Measurements from ENCODE around the gene HSD11B2.
A peak's percentile ranks its signal among the peaks of the same experiment; 100 is the strongest.

The HSD11B2 gene

GRCh38 chr16:67481561-67482232 lies 50.8 kb downstream of the HSD11B2 start:
- peak; percentile 48 for DNase-seq

DNA sequence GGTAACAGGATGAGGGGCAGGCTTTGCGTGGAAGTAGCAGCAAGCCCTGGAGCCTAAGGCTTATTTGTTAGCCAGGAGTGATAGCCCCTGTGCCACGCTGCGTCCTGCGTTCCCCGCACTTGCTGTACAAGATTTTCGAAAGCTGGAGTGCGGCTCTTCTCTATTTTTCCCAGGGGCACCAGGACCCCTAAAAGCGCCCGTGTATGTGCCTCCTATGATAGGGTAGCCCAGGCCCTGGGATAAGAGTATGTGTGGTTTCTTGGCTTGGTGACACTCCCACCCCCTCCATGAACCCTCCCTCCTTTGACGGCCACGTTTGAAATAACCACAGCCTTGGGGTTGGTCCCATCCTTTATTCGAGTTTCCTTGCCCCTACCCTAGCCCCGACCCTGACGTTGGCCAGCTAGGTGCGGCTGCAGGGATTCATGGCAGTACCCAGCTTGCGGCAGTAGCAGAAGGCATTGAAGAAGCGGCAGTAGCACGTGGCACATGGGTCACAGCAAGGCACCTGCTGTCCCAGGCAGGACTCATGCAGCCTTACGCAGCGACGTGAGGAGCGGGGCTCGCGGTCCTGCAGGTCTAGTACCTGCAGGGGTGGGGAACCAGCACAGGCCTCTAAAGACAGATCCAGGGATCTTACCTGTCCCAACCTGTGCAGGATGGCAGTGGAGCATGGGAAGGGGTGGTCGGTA lies 51.5 kb downstream of the HSD11B2 start:
- no peak for DNase-seq

DNA sequence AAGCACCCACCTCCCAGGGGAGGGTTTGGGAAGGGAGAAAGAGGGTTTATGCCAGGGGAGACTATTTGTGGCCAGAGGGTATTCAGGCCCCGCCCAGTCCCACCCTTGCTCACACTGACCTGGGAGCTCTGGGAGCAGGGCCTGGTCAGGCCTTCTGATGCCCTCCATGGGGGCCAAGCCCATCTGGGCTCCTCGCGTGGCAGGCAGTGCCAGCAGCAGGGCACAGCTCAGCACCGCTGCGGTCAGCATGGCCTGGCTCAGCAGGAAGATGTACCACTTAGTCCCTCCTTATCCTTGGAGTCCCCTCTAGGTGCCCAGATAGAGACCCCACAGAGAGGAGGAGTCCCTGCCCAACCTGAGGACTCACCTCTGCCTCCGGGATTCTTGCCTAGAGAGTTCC lies 52.2 kb downstream of the HSD11B2 start, which contains the start of gene AGRP:
AGRP (minus strand) TSS at position 398 of the 400 bp plus-strand sequence; CDS start at position 249, 149 bp downstream.
- no peak for DNase-seq

- no peak for DNase-seq
These were observed 53.0 kb downstream of the HSD11B2 start for GRCh38 chr16:67483731-67484525.

GRCh38 chr16:67486805-67487204 lies 55.9 kb downstream of the HSD11B2 start:
- no peak for DNase-seq
